Tibial nerve (tissue), 4 donors: ENCODE results near the gene PTPRA. TPM values are rescaled to one million over a fixed set of nuclear protein-coding genes. Genes with fewer than 3 reads are reported as not detected.

Experiments used
- DNase-seq, 2 donors: peaks; one replicate each; pipeline ENCODE4 v3.0.0-alpha.2; 2019; ENCODE audit warnings: low spot score in 2 of 2
- H3K27ac ChIP-seq, 4 donors: fragments of 200-600 bp; sonication (generic) in 3 of 4; one replicate each; pipeline ENCODE4 v1.5.1; 2017 to 2019; ENCODE audit warnings: mild to moderate bottlenecking in 1 of 4
- H3K27me3 ChIP-seq, 2 donors: fragments of 200-600 bp; sonication (generic) in 1 of 2; one replicate each; pipeline versions ENCODE4 v1.5.1 to v1.6.0; 2017 to 2019
- H3K36me3 ChIP-seq, 3 donors: fragments of 200-600 bp; sonication (generic); one replicate each; pipeline ENCODE4 v1.5.1; 2018 to 2019
- H3K4me1 ChIP-seq, 4 donors: fragments of 200-600 bp; sonication (generic) in 3 of 4; one replicate each; pipeline ENCODE4 v1.5.1; 2017 to 2019
- H3K4me3 ChIP-seq, 4 donors: fragments of 200-600 bp; sonication (generic) in 3 of 4; one replicate each; pipeline ENCODE4 v1.5.1; 2017 to 2019; ENCODE audit warnings: mild to moderate bottlenecking in 1 of 4, moderate library complexity in 1 of 4
- H3K9me3 ChIP-seq, 4 donors: fragments of 200-600 bp; sonication (generic) in 3 of 4; one replicate each; pipeline ENCODE4 v1.5.1; 2017 to 2019
- EP300 ChIP-seq, 2 donors: sonication (generic); formaldehyde crosslinking; IDR thresholded peaks; one replicate each; pipeline ENCODE4 v1.6.1; 2017; ENCODE audit warnings: antibody characterized with exemption in 2 of 2, mild to moderate bottlenecking in 1 of 2
- POLR2A ChIP-seq, 2 donors: fragments of 450-650 bp; IDR thresholded peaks; one replicate each; pipeline ENCODE4 v1.6.1; 2017; ENCODE audit warnings: antibody characterized with exemption in 2 of 2, mild to moderate bottlenecking in 2 of 2, moderate library complexity in 2 of 2
- WGBS, 2 donors: methylation state at CpG; one replicate each; pipeline ENCODE4 v1.1.5; 2018; 5-methylcytosine and 5-hydroxymethylcytosine counted together
- total RNA-seq, 4 donors: library from RNA; depleted of rRNA; stranded (reverse); fragments of >200 nt; gene quantifications; one replicate each; pipeline ENCODE4 v1.1.0, GENCODE V29; 2016
- TF ChIP-seq, protein P1 (sequence below), 5 experiments: fragments of 200-600 bp in 3 of 5; fragments of 450-650 bp in 2 of 5; sonication (generic) in 3 of 5; IDR thresholded peaks; one replicate each; pipeline ENCODE4 v1.5.1; 2016 to 2019; ENCODE audit warnings: antibody characterized with exemption in 5 of 5, mild to moderate bottlenecking in 3 of 5, moderate library complexity in 2 of 5

PTPRA gene
- total RNA-seq, 4 donors from 2014 or later: 46.3 to 119 (median 67.4) TPM

DNA sequence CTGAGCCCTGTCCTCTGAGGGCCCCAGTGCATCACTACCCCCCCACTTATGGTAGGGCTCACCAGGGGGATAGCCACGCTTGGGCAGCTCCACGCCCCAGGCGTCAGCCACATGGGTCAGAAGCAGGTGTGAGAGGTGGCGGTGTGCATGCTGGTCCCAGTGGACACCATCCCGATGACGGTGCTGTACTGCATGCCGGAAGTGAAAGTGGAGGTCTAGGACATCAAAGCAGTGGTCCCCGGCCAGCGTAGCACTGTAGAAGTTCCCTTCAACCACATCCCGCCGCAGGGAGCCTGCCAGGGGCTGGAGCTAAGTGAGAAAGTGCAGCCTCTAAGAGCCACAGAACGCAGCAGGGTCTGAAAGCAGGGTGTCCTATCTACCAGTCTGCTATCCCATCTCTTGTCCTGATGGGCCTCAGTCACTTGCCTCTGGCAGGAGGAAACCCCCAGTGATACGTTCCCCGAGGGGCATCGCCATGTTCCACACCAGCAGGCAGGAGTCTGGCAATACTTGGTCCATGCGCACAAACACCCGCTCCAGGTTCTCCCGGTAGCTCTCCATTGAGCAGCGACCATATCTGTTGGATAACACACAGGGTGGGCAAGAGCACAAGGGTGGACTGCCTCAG, 35.0 kb upstream of the PTPRA start:
- TF ChIP-seq EP300 (IDR thresholded peaks at IDR 0.05) (no peak), POLR2A (IDR thresholded peaks at IDR 0.05) (no peak)
- TF ChIP-seq, protein P1, sequence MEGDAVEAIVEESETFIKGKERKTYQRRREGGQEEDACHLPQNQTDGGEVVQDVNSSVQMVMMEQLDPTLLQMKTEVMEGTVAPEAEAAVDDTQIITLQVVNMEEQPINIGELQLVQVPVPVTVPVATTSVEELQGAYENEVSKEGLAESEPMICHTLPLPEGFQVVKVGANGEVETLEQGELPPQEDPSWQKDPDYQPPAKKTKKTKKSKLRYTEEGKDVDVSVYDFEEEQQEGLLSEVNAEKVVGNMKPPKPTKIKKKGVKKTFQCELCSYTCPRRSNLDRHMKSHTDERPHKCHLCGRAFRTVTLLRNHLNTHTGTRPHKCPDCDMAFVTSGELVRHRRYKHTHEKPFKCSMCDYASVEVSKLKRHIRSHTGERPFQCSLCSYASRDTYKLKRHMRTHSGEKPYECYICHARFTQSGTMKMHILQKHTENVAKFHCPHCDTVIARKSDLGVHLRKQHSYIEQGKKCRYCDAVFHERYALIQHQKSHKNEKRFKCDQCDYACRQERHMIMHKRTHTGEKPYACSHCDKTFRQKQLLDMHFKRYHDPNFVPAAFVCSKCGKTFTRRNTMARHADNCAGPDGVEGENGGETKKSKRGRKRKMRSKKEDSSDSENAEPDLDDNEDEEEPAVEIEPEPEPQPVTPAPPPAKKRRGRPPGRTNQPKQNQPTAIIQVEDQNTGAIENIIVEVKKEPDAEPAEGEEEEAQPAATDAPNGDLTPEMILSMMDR (IDR thresholded peaks at IDR 0.05): no peak
- Histone ChIP-seq H3K27me3 (no peaks in the 10 kb centered on the region), H3K36me3 (peaks cover 0 to 43% (median 0%) of the 10 kb centered on the region in 3 donors), H3K27ac (no peak overlapping the region), H3K4me1 (peaks cover 0 to 26% (median 8%) of the 10 kb centered on the region in 4 donors), H3K9me3 (no peaks in the 10 kb centered on the region), H3K4me3 (no peak overlapping the region)
- no peak for DNase-seq
- WGBS, 2 donors: 96 to 98% methylated on average over 18 to 19 of the region's 19 CpGs

DNA sequence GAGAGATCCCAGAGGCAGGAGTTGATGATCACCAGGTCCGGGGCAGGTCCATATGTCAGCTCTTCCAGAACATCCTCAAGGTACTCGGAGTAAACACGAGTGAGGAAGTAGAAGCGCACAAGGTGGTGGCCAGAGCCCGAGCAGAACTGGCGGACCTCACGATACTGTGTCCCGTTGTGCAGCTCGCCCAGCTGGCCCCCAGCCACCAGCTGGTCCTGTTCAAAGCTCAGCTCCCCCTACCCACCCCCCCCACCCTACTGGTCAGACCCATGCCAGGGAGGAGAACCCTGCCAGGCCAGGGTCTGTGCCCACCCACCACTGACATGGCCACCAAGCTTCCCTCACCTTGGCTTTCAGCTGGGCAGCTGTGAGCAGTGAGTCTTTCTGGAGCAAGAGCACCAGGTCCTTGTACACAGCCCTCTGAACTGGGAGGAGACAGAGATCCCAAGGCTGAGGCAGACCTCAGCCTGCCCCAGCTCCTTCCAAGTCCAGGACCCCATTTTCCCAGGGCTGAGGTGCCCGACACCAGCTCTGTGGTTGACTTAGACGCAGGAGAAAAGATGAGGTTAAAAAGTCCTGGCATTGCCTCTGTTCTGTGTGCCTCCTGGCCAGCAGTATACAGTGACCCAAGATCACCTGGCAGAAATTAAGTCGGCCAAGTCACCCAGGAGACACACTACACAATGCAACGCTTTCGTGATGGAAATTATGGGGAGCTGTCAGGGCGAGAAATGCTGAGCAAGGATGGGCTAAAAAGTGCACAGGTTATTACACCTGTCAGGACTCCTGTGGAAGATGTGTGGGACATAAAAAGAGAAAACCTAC, 34.2 kb upstream of the PTPRA start:
- 93% methylated on average over 15 of the region's 15 CpGs for WGBS, 2 donors
- TF ChIP-seq EP300 (IDR thresholded peaks at IDR 0.05) (no peak), POLR2A (IDR thresholded peaks at IDR 0.05) (no peak)
- TF ChIP-seq, protein P1 (IDR thresholded peaks at IDR 0.05): no peak
- Histone ChIP-seq H3K36me3 (peaks cover 0 to 51% (median 0%) of the 10 kb centered on the region in 3 donors), H3K4me1 (peaks cover 0 to 26% (median 8%) of the 10 kb centered on the region in 4 donors), H3K4me3 (no peak overlapping the region), H3K9me3 (no peaks in the 10 kb centered on the region), H3K27me3 (no peaks in the 10 kb centered on the region), H3K27ac (no peak overlapping the region)
- DNase-seq: no peak

DNA sequence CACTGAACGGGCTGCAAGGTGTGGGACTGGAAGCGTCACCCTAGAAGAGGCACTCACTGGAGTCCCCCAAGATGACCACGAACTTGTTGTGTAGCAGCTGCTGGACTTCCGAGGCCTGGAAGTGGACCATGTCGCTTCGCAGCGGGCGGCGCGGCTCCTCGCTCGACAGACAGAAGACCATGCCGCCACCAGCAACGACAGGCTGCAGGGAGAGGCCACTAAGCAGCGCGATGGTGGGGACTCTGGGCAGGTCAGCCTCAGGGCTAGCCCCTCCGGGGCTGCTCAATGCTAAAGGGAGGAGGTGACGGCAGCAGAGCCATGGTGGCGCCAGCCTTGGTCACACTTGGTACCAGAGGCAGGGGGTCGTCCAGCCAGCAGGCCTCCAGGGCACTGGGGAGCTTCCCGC, 33.5 kb upstream of the PTPRA start:
- TF ChIP-seq, protein P1 (IDR thresholded peaks at IDR 0.05): no peak
- TF ChIP-seq EP300 (IDR thresholded peaks at IDR 0.05) (no peak), POLR2A (IDR thresholded peaks at IDR 0.05) (no peak)
- peak overlapping the region in 3 of 4 donors; percentile 94 to 96 (median 95) for H3K27ac ChIP-seq

DNA sequence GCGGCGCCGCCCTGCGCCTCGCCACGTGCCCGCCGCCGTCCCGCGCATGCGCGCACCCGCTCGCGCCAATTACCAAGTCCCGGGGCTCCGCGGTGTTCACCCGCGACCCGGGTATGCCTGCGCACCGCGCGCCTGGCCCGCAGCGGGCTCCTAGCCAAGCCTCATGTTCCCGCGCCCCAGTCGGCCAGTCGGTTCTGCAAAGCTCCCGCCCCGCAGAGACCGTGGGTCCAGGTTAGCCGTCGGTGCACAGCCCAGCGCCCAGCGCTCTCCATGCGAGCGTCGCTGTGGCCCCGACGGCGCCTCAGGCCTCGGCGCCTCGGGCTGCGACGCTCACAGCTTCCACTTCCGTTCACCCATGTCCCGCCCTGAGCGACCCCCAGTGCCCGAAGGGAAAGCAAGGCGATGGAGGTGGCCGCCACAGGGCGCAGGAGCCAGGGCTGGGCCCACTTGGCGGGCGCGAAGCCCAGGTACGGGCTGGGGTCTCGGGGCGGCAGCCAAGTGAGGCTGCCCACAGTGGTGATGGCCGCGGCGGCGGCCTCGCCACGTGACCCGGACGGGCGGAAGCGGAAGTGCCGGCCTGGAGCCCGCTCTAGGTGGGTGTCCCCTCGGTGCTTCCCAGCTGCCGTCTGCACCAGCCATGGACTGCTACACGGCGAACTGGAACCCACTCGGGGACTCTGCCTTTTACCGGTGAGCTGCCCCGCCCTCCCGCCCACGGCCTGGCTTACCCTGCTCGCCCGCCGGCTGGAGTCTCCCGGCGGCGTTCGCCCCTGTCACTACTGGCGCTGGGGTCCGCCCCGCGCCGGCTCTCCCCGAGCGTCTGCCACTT, 32.9 kb upstream of the PTPRA start, which contains the start of the genes PCED1A and VPS16:
Gene PCED1A, minus strand, starts transcription at position 518 of the 829 bp plus-strand sequence. CDS start 743 bp downstream, outside the sequence.
Gene VPS16, plus strand, starts transcription at position 608 of the 829 bp plus-strand sequence. Its CDS starts 30 bp downstream, at position 638.
- H3K4me3 ChIP-seq: peak within 1 kb of the TSS; percentile 75 to 99 (median 80)
- no peaks in the 10 kb centered on the region for H3K27me3 ChIP-seq
- WGBS, 2 donors: 3% methylated on average over 19 to 71 of the region's 98 CpGs
- TF ChIP-seq, protein P1 (IDR thresholded peaks at IDR 0.05): no peak
- TF ChIP-seq EP300 (IDR thresholded peaks at IDR 0.05): peak in 1 of 2 donors; percentile 83
- TF ChIP-seq POLR2A (IDR thresholded peaks at IDR 0.05): peak in 1 of 2 donors; percentile 52
- peak within 1 kb of the TSS; percentile 86 to 96 (median 94) for H3K27ac ChIP-seq
- H3K36me3 ChIP-seq: peaks cover 0 to 44% (median 0%) of the 10 kb centered on the region in 3 donors
- H3K9me3 ChIP-seq: no peaks in the 10 kb centered on the region
- DNase-seq: peak; percentile 70 to 74
- peaks cover 0 to 26% (median 8%) of the 10 kb centered on the region in 4 donors for H3K4me1 ChIP-seq

More for the DNA sequence above, 33.5 kb upstream of the PTPRA start:
- no peak for DNase-seq
- Histone ChIP-seq H3K4me1 (peaks cover 0 to 26% (median 8%) of the 10 kb centered on the region in 4 donors), H3K4me3 (peak overlapping the region; percentile 75 to 99 (median 80)), H3K36me3 (peaks cover 0 to 50% (median 0%) of the 10 kb centered on the region in 3 donors), H3K9me3 (no peaks in the 10 kb centered on the region), H3K27me3 (no peaks in the 10 kb centered on the region)
- 70 to 90% methylated on average over 8 to 21 of the region's 21 CpGs for WGBS, 2 donors
